ENCODE measurements around the gene TTC8. TPM values are rescaled to one million over a fixed set of nuclear protein-coding genes. Genes with fewer than 3 reads are reported as not detected.

The TTC8 gene
- total RNA-seq, 5 donors from 2014 or later (not counting 1 experiment from before 2014, with no cell fraction given), result 0.75 to 2.7 (median 2.1) TPM

DNA sequence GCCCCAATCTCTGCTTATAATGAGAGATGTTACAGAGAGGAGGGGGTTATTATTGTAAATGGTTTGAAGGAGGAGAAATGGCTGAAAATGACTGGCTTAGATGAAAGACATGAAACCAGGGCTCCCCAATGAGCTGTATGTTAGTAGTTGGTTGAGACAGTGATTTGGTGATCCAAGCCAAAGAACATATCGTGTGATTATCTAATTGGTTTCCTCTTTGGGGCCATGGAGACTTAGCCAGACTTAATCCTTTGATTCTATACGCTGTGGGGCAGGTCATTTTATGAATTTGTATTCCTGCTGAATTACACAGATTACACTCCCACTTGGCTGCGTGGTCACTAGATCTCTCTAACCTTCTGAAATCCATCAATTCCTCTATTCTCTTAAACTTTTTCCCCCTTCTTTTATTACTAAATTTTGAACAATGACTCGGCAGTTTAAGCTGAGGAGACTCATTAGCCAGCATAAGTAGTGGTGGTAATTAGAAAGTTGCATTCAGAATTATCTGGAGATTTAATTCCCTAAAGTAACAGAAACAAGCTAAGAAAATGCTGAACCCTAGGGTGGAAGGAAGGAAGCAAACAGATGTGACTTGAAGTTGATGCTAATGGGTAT lies 5.3 kb downstream of the TTC8 start:
- Histone ChIP-seq H3K36me3 (ENCODE audit: control insufficient read depth in 2 of 2, extremely low read depth in 1 of 2, insufficient read depth in 1 of 2, low read length in 1 of 2) (no peaks in the 10 kb centered on the region), H3K4me3 (ENCODE audit: control insufficient read depth in 1 of 2, extremely low read depth in 1 of 2, low read length in 1 of 2) (no peak overlapping the region), H3K4me1 (ENCODE audit: control insufficient read depth in 1 of 2, extremely low read depth in 1 of 2, insufficient read depth in 2 of 2, low read length in 2 of 2) (peaks cover 0 to 4% of the 10 kb centered on the region in 2 experiments), H3K27me3 (replicated peaks in 1 of 2; ENCODE audit: control insufficient read depth in 2 of 2, extremely low read depth in 1 of 2, insufficient read depth in 2 of 2, low read length in 1 of 2) (no peaks in the 10 kb centered on the region), H3K9me3 (no peaks in the 10 kb centered on the region), H3K27ac (ENCODE audit: low read length) (no peak overlapping the region)
- no peaks in the 10 kb centered on the region for H3K9me3 Mint-ChIP-seq
- H3K4me1 Mint-ChIP-seq, result peaks cover 5 to 6% (median 5%) of the 10 kb centered on the region in 3 donors
- H3K27me3 Mint-ChIP-seq, result peaks cover 0 to 4% of the 10 kb centered on the region in 2 donors
- CTCF ChIA-PET, result no interaction called here
- POLR2A ChIA-PET, result no interaction called here
- no peak overlapping the region for H3K4me3 Mint-ChIP-seq
- DNase-seq (no peak), ATAC-seq (replicated peaks in 1 of 4) (no peak)
- WGBS (ENCODE audit: insufficient coverage), result no CpG with 5 or more reads among the region's 4 CpGs
- no peaks in the 10 kb centered on the region for H3K36me3 Mint-ChIP-seq
- H3K27ac Mint-ChIP-seq, result no peak overlapping the region

DNA sequence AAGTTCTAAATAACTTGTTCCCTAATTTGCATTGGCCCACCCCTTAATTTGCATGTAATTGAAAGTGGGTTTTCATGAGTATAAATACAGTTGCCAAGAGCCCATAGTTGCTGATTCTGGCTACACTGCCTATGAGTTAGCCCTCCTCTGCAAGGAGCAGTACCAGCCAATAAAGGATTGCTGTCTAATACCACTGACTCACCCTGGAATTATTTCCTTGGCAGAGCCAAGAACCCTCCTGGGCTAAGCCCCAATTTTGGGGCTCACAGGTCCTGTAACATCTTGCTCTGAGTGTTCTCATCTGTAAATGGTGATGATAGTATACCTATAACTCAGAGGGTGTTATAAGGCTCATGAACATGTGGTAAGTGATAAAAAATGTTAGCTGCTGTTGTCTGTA lies 6.8 kb downstream of the TTC8 start:
- no peaks in the 10 kb centered on the region for H3K9me3 Mint-ChIP-seq

GRCh38 chr14:88834883-88835431 lies 10.5 kb downstream of the TTC8 start:
- CTCF ChIA-PET, result no interaction called here
- H3K4me1 ChIP-seq (ENCODE audit: control insufficient read depth in 1 of 2, extremely low read depth in 1 of 2, insufficient read depth in 2 of 2, low read length in 2 of 2), result no peaks in the 10 kb centered on the region
- H3K27me3 Mint-ChIP-seq, result peaks cover 3 to 7% of the 10 kb centered on the region in 2 donors
- POLR2A ChIA-PET, result interaction anchor here in 1 of 2 donors (1.3 kb wide), 1 partner anchor 11 kb away, joined by 3 read pairs; the partner anchor contains the start of gene TTC8
- no peaks in the 10 kb centered on the region for H3K27me3 ChIP-seq (replicated peaks in 1 of 2; ENCODE audit: control insufficient read depth in 2 of 2, extremely low read depth in 1 of 2, insufficient read depth in 2 of 2, low read length in 1 of 2)
- no peaks in the 10 kb centered on the region for H3K4me1 Mint-ChIP-seq
- no peak for DNase-seq
- H3K27ac Mint-ChIP-seq, result no peak overlapping the region
- H3K27ac ChIP-seq (ENCODE audit: low read length), result no peak overlapping the region
- H3K36me3 ChIP-seq (ENCODE audit: control insufficient read depth in 2 of 2, extremely low read depth in 1 of 2, insufficient read depth in 1 of 2, low read length in 1 of 2), result no peaks in the 10 kb centered on the region
- no peak for ATAC-seq (replicated peaks in 1 of 4)
- H3K9me3 ChIP-seq, result no peaks in the 10 kb centered on the region
- no peaks in the 10 kb centered on the region for H3K9me3 Mint-ChIP-seq
- no peak overlapping the region for H3K4me3 Mint-ChIP-seq
- peaks cover 4% of the 10 kb centered on the region for H3K36me3 Mint-ChIP-seq
- H3K4me3 ChIP-seq (ENCODE audit: control insufficient read depth in 1 of 2, extremely low read depth in 1 of 2, low read length in 1 of 2), result no peak overlapping the region

More for the DNA sequence above, 6.8 kb downstream of the TTC8 start:
- Mint-ChIP-seq H3K36me3 (no peaks in the 10 kb centered on the region), H3K4me1 (no peaks in the 10 kb centered on the region), H3K4me3 (no peak overlapping the region), H3K27me3 (peaks cover 0 to 4% of the 10 kb centered on the region in 2 donors), H3K27ac (no peak overlapping the region)
- no peak overlapping the region for H3K27ac ChIP-seq (ENCODE audit: low read length)
- H3K4me3 ChIP-seq (ENCODE audit: control insufficient read depth in 1 of 2, extremely low read depth in 1 of 2, low read length in 1 of 2), result no peak overlapping the region
- no peaks in the 10 kb centered on the region for H3K9me3 ChIP-seq
- no peaks in the 10 kb centered on the region for H3K4me1 ChIP-seq (ENCODE audit: control insufficient read depth in 1 of 2, extremely low read depth in 1 of 2, insufficient read depth in 2 of 2, low read length in 2 of 2)
- ATAC-seq (replicated peaks in 1 of 4) (no peak), DNase-seq (no peak)
- no peaks in the 10 kb centered on the region for H3K36me3 ChIP-seq (ENCODE audit: control insufficient read depth in 2 of 2, extremely low read depth in 1 of 2, insufficient read depth in 1 of 2, low read length in 1 of 2)
- H3K27me3 ChIP-seq (replicated peaks in 1 of 2; ENCODE audit: control insufficient read depth in 2 of 2, extremely low read depth in 1 of 2, insufficient read depth in 2 of 2, low read length in 1 of 2), result no peaks in the 10 kb centered on the region
- POLR2A ChIA-PET, result no interaction called here
- CTCF ChIA-PET, result no interaction called here

DNA sequence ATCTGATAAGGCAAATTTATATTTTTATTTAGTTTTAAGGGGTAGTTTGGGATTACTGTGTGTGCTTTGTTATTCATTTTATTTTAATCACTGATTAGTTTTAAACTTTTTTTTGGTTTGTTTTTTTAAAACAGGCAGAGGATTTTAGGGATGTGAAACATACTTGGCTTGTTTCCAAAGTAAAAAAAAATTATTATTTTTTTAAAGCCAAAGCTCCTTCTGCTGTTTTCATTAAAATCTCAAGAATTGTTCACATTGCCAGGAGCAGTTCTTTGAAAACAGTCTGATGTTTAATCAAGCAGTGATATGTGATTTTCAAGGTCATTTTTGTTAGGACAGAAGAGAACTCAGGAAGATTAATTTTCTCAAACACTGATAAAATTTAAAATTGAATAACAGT lies 11.2 kb downstream of the TTC8 start:
- Mint-ChIP-seq H3K36me3 (peaks cover 4% of the 10 kb centered on the region), H3K4me3 (no peak overlapping the region), H3K4me1 (no peaks in the 10 kb centered on the region), H3K27me3 (peaks cover 3 to 7% of the 10 kb centered on the region in 2 donors), H3K27ac (no peak overlapping the region), H3K9me3 (no peaks in the 10 kb centered on the region)
- Histone ChIP-seq H3K4me3 (ENCODE audit: control insufficient read depth in 1 of 2, extremely low read depth in 1 of 2, low read length in 1 of 2) (no peak overlapping the region), H3K27me3 (replicated peaks in 1 of 2; ENCODE audit: control insufficient read depth in 2 of 2, extremely low read depth in 1 of 2, insufficient read depth in 2 of 2, low read length in 1 of 2) (no peaks in the 10 kb centered on the region), H3K4me1 (ENCODE audit: control insufficient read depth in 1 of 2, extremely low read depth in 1 of 2, insufficient read depth in 2 of 2, low read length in 2 of 2) (no peaks in the 10 kb centered on the region), H3K27ac (ENCODE audit: low read length) (no peak overlapping the region), H3K36me3 (ENCODE audit: control insufficient read depth in 2 of 2, extremely low read depth in 1 of 2, insufficient read depth in 1 of 2, low read length in 1 of 2) (no peaks in the 10 kb centered on the region), H3K9me3 (no peaks in the 10 kb centered on the region)
- ChIA-PET CTCF (no interaction called here), POLR2A (no interaction called here)
- DNase-seq (no peak), ATAC-seq (replicated peaks in 1 of 4) (no peak)

- H3K36me3 Mint-ChIP-seq, result peaks cover 16% of the 10 kb centered on the region
- no peaks in the 10 kb centered on the region for H3K9me3 ChIP-seq
- no peaks in the 10 kb centered on the region for H3K27me3 ChIP-seq (replicated peaks in 1 of 2; ENCODE audit: control insufficient read depth in 2 of 2, extremely low read depth in 1 of 2, insufficient read depth in 2 of 2, low read length in 1 of 2)
- no peak overlapping the region for H3K27ac ChIP-seq (ENCODE audit: low read length)
- ChIA-PET CTCF (interaction anchor here in 1 of 2 donors (0.6 kb wide), 1 partner anchor 14 kb away, joined by 3 read pairs; no protein-coding TSS in a partner anchor), POLR2A (no interaction called here)
- no peaks in the 10 kb centered on the region for H3K36me3 ChIP-seq (ENCODE audit: control insufficient read depth in 2 of 2, extremely low read depth in 1 of 2, insufficient read depth in 1 of 2, low read length in 1 of 2)
- H3K9me3 Mint-ChIP-seq, result no peaks in the 10 kb centered on the region
- no peak for DNase-seq
- no peak for ATAC-seq (replicated peaks in 1 of 4)
- H3K27ac Mint-ChIP-seq, result no peak overlapping the region
- no CpG with 5 or more reads among the region's 1 CpG for WGBS (ENCODE audit: insufficient coverage)
- H3K4me3 ChIP-seq (ENCODE audit: control insufficient read depth in 1 of 2, extremely low read depth in 1 of 2, low read length in 1 of 2), result no peak overlapping the region
- peaks cover 3 to 7% of the 10 kb centered on the region in 2 donors for H3K27me3 Mint-ChIP-seq
- H3K4me1 ChIP-seq (ENCODE audit: control insufficient read depth in 1 of 2, extremely low read depth in 1 of 2, insufficient read depth in 2 of 2, low read length in 2 of 2), result no peaks in the 10 kb centered on the region
- H3K4me3 Mint-ChIP-seq, result no peak overlapping the region
- H3K4me1 Mint-ChIP-seq, result no peaks in the 10 kb centered on the region
Observed at GRCh38 chr14:88837495-88837894, 13.0 kb downstream of the TTC8 start.

DNA sequence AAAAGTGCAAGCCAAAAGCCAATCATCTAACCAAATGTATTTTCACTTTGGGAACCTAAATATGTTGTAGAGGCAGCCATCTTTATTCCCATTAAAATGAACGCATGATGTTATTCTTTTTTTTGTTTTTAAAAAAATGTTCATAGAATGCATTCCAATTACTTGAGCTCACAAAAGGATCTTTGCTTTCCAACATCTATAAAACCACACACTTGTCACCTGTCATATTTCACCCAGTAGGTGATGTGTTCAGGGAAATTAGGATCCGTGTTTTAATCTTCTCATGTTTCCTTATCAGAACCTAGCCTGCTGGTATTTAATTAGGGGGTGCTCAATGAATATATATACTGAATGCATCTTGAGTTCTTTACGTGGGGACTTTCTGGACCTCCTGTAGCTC lies 13.6 kb downstream of the TTC8 start:
- ATAC-seq (replicated peaks in 1 of 4) (no peak), DNase-seq (no peak)
- H3K27ac ChIP-seq (ENCODE audit: low read length), result no peak overlapping the region
- Mint-ChIP-seq H3K27ac (no peak overlapping the region), H3K4me1 (no peaks in the 10 kb centered on the region), H3K27me3 (peaks cover 3 to 7% of the 10 kb centered on the region in 2 donors), H3K9me3 (no peaks in the 10 kb centered on the region), H3K4me3 (no peak overlapping the region), H3K36me3 (peaks cover 16% of the 10 kb centered on the region)
- WGBS (ENCODE audit: insufficient coverage), result 80% methylated on average over 1 of the region's 3 CpGs
- H3K27me3 ChIP-seq (replicated peaks in 1 of 2; ENCODE audit: control insufficient read depth in 2 of 2, extremely low read depth in 1 of 2, insufficient read depth in 2 of 2, low read length in 1 of 2), result no peaks in the 10 kb centered on the region
- no peaks in the 10 kb centered on the region for H3K36me3 ChIP-seq (ENCODE audit: control insufficient read depth in 2 of 2, extremely low read depth in 1 of 2, insufficient read depth in 1 of 2, low read length in 1 of 2)
- no peaks in the 10 kb centered on the region for H3K9me3 ChIP-seq
- CTCF ChIA-PET, result interaction anchor here in 1 of 2 donors (0.6 kb wide), 1 partner anchor 14 kb away, joined by 3 read pairs; no protein-coding TSS in a partner anchor
- no peaks in the 10 kb centered on the region for H3K4me1 ChIP-seq (ENCODE audit: control insufficient read depth in 1 of 2, extremely low read depth in 1 of 2, insufficient read depth in 2 of 2, low read length in 2 of 2)
- POLR2A ChIA-PET, result no interaction called here
- no peak overlapping the region for H3K4me3 ChIP-seq (ENCODE audit: control insufficient read depth in 1 of 2, extremely low read depth in 1 of 2, low read length in 1 of 2)
